IMR-90 (cell line): Measurements from ENCODE around the gene CLTA. TPM values are rescaled to one million over a fixed set of nuclear protein-coding genes. Genes with fewer than 3 reads are reported as not detected.

ENCODE experiments used
- ATAC-seq: fragments of 200-7000 bp; cut with Tn5 transposase; 2 replicates; pipeline ENCODE4 v1.9.1; 2020; ENCODE audit warnings: low read depth, mild to moderate bottlenecking, moderate library complexity
- BruUV-seq: library from RNA; stranded (reverse); fragments of 400-500 nt; replicated peaks from 2 replicates; lab custom pipeline; 2021; lab: Mats Ljungman, UMichigan
- CTCF ChIA-PET: fragments of 300-600 bp; formaldehyde crosslinking; extraction: SDS; loops from one replicate; lab custom pipeline; 2021; ENCODE audit warnings: antibody characterized with exemption; lab: Yijun Ruan, JAX
- POLR2A ChIA-PET: fragments of 300-600 bp; sonication (Branson Sonifier 250); formaldehyde crosslinking; loops from one replicate; lab custom pipeline; 2022; ENCODE audit warnings: antibody characterized with exemption; ENCODE audit not compliant: unreplicated experiment; lab: Charles Lee
- DNase-seq: peaks from one replicate; pipeline ENCODE4 v3.0.0; 2013
- H2AFZ ChIP-seq: replicated peaks from 2 replicates; pipeline ENCODE3; 2013; ENCODE audit warnings: low read length, mild to moderate bottlenecking; ENCODE audit not compliant: poor library complexity
- H2AK5ac ChIP-seq: 2 replicates; pipeline ENCODE4 v1.6.1; 2013; ENCODE audit warnings: low read depth, low read length, inconsistent platforms
- H2AK9ac ChIP-seq: replicated peaks from 2 replicates; pipeline ENCODE3; 2013; ENCODE audit warnings: mild to moderate bottlenecking, low read depth, low read length, moderate library complexity; ENCODE audit not compliant: poor library complexity
- H2BK120ac ChIP-seq: 2 replicates; pipeline ENCODE4 v1.6.1; 2013; ENCODE audit warnings: low read depth, low read length, inconsistent platforms
- H2BK15ac ChIP-seq: 3 replicates; pipeline ENCODE4 v1.6.1; 2013; ENCODE audit warnings: low read depth, low read length, inconsistent platforms
- H2BK20ac ChIP-seq: 2 replicates; pipeline ENCODE4 v1.6.1; 2013; ENCODE audit warnings: low read depth, mild to moderate bottlenecking, inconsistent platforms, low read length, moderate library complexity
- H2BK5ac ChIP-seq: 2 replicates; pipeline ENCODE4 v1.6.1; 2013; ENCODE audit warnings: mild to moderate bottlenecking, low read depth, low read length, inconsistent platforms; ENCODE audit not compliant: poor library complexity, severe bottlenecking
- H3K14ac ChIP-seq: replicated peaks from 2 replicates; pipeline ENCODE4 v1.6.1; 2013; ENCODE audit warnings: low read depth, low read length, inconsistent platforms
- H3K18ac ChIP-seq: 2 replicates; pipeline ENCODE4 v1.6.1; 2013; ENCODE audit warnings: low read depth, low read length, control low read depth
- H3K23ac ChIP-seq: 2 replicates; pipeline ENCODE4 v1.6.1; 2013; ENCODE audit warnings: low read depth, low read length, inconsistent platforms
- H3K27ac ChIP-seq: 2 replicates; pipeline ENCODE4 v1.5.1; 2013; ENCODE audit warnings: mild to moderate bottlenecking, control low read depth, low read length; ENCODE audit not compliant: insufficient read depth
- H3K27me3 ChIP-seq: 2 replicates; pipeline ENCODE4 v1.6.1; 2013; ENCODE audit warnings: low read length; ENCODE audit not compliant: control insufficient read depth, insufficient read depth
- H3K36me3 ChIP-seq: 2 replicates; pipeline ENCODE4 v1.6.1; 2013; ENCODE audit warnings: low read length, mixed read lengths; ENCODE audit not compliant: control insufficient read depth, insufficient read depth
- H3K4ac ChIP-seq: 2 replicates; pipeline ENCODE4 v1.6.1; 2013; ENCODE audit warnings: low read depth, low read length, inconsistent platforms
- H3K4me1 ChIP-seq: 2 replicates; pipeline ENCODE4 v1.6.1; 2013; ENCODE audit warnings: low read length, mixed read lengths; ENCODE audit not compliant: control insufficient read depth, insufficient read depth
- H3K4me2 ChIP-seq: 2 replicates; pipeline ENCODE4 v1.6.1; 2013; ENCODE audit warnings: low read depth, mild to moderate bottlenecking, control low read depth, low read length, moderate library complexity
- H3K4me3 ChIP-seq: 2 replicates; pipeline ENCODE4 v1.5.1; 2013; ENCODE audit warnings: low read depth, mild to moderate bottlenecking, control low read depth, low read length, moderate library complexity; ENCODE audit not compliant: insufficient read depth
- H3K56ac ChIP-seq: 2 replicates; pipeline ENCODE4 v1.6.1; 2013; ENCODE audit warnings: low read length, inconsistent platforms; ENCODE audit not compliant: insufficient read depth; ENCODE audit errors: extremely low read depth
- H3K79me1 ChIP-seq, 2 experiments: 2 replicates each; pipeline ENCODE4 v1.6.1; 2013; ENCODE audit warnings: low read length in 2 of 2, inconsistent platforms in 1 of 2, low read depth in 1 of 2
- H3K9ac ChIP-seq: 2 replicates; pipeline ENCODE4 v1.6.1; 2013; ENCODE audit warnings: low read depth, low read length, control low read depth
- H3K9me1 ChIP-seq: 2 replicates; pipeline ENCODE4 v1.6.1; 2013; ENCODE audit warnings: low read length, inconsistent platforms; ENCODE audit not compliant: insufficient read depth
- H3K9me3 ChIP-seq: 2 replicates; pipeline ENCODE4 v1.6.1; 2013; ENCODE audit warnings: low read length; ENCODE audit not compliant: control insufficient read depth, insufficient read depth
- H4K20me1 ChIP-seq: 2 replicates; pipeline ENCODE4 v1.6.1; 2013; ENCODE audit warnings: low read length, inconsistent platforms; ENCODE audit not compliant: insufficient read depth
- H4K5ac ChIP-seq: 2 replicates; pipeline ENCODE4 v1.6.1; 2013; ENCODE audit warnings: mild to moderate bottlenecking, low read depth, low read length, control low read depth
- H4K8ac ChIP-seq, 2 experiments: 2 replicates each; pipeline ENCODE4 v1.6.1; 2013; ENCODE audit warnings: low read depth in 2 of 2, low read length in 2 of 2, control low read depth in 1 of 2, inconsistent platforms in 1 of 2
- H4K91ac ChIP-seq: 2 replicates; pipeline ENCODE4 v1.6.1; 2013; ENCODE audit warnings: low read depth, low read length, inconsistent platforms; ENCODE audit not compliant: insufficient read depth
- MAFK ChIP-seq: IDR thresholded peaks from 2 replicates; pipeline ENCODE4 v1.6.1; 2012; ENCODE audit warnings: low read depth, low read length, improper control_type of control experiment
- SMC3 ChIP-seq: fragments of 150-350 bp; IDR thresholded peaks from 2 replicates; pipeline ENCODE4 v1.6.1; 2016; ENCODE audit warnings: low read depth, mild to moderate bottlenecking, antibody characterized with exemption, low read length, moderate library complexity
- WGBS, 2 experiments: methylation state at CpG; one replicate each; pipeline versions ENCODE4 v1.1.5 to v1.1.7; 2013; ENCODE audit warnings: missing lambda C conversion rate in 2 of 2; ENCODE audit not compliant: insufficient read length in 1 of 2; ENCODE audit errors: extremely low coverage in 2 of 2; 5-methylcytosine and 5-hydroxymethylcytosine counted together
- dilution Hi-C: fragments of 300-500 bp; cut with HindIII; formaldehyde crosslinking; loops from one replicate; pipeline ENCODE4 v1.14.3; 2018; ENCODE audit warnings: low sequenced_read_pairs; ENCODE audit not compliant: unreplicated experiment
- in situ Hi-C: fragments of 300-500 bp; cut with MboI; formaldehyde crosslinking; loops from 3 replicates; pipeline ENCODE4 v1.14.3; 2019; ENCODE audit warnings: low sequenced_read_pairs, inconsistent platforms, mixed read lengths
- intact Hi-C: fragments of 100-400 bp; cut with micrococcal nuclease; formaldehyde crosslinking; loops from 2 replicates; pipeline ENCODE4 v1.10.0; 2022
- polyA plus RNA-seq, 3 experiments: library from polyadenylated mRNA; depleted of rRNA; stranded (reverse); fragments of >200 nt; gene quantifications; 2 replicates each; pipeline ENCODE4 v1.2.3, GENCODE V29; 2012; ENCODE audit warnings: low replicate concordance in 1 of 3
- total RNA-seq: library from RNA; depleted of rRNA; stranded (reverse); fragments of >200 nt; gene quantifications from 2 replicates; pipeline ENCODE4 v1.2.3, GENCODE V29; 2012

The CLTA gene
- total and polyA plus RNA-seq, 2 of the 4 experiments (the other 2 are of a cell fraction), result 133 to 246 TPM

GRCh38 chr9:36193023-36193422 lies 2.3 kb downstream of the CLTA start:
- no peak overlapping the region for H4K8ac ChIP-seq
- intact Hi-C loops, result loop anchor here (2.0 to 5.0 kb wide), 3 partner anchors 14 to 134 kb away; no protein-coding TSS in a partner anchor
- H2AK5ac ChIP-seq, result peak overlapping the region; percentile 44; the same call in 1 of the 2 replicates
- H4K20me1 ChIP-seq, result peaks cover 56% of the 10 kb centered on the region
- peak overlapping the region; percentile 57; the same call in 1 of the 2 replicates for H3K14ac ChIP-seq
- ChIA-PET POLR2A (interaction anchor here (0.6 kb wide), 1 partner anchor 139 kb away, joined by 3 read pairs; no protein-coding TSS in a partner anchor), CTCF (interaction anchor here (0.5 kb wide), 1 partner anchor 326 kb away, joined by 3 read pairs; no protein-coding TSS in a partner anchor)
- BruUV-seq, result no TSS peak
- H2BK120ac ChIP-seq, result no peak overlapping the region
- 100% methylated on average over 2 of the region's 3 CpGs; no CpG with 5 or more reads in 1 of the 2 experiments for WGBS, 2 experiments
- H2AFZ ChIP-seq, result no peak overlapping the region
- TF ChIP-seq MAFK, result peak; percentile 97
- TF ChIP-seq SMC3, result no peak
- dilution Hi-C loops, result no loop called here
- no peak overlapping the region for H2AK9ac ChIP-seq
- no peak overlapping the region for H2BK20ac ChIP-seq
- H3K4ac ChIP-seq, result no peak overlapping the region
- no peak overlapping the region for H2BK5ac ChIP-seq
- no peak overlapping the region for H4K5ac ChIP-seq
- H3K36me3 ChIP-seq, result peaks cover 6% of the 10 kb centered on the region
- in situ Hi-C loops, result no loop called here
- DNase-seq, result peak; percentile 17
- H3K4me1 ChIP-seq, result peaks cover 11% of the 10 kb centered on the region
- no peak overlapping the region for H3K18ac ChIP-seq
- H3K4me3 ChIP-seq, result peak overlapping the region; percentile 43
- no peaks in the 10 kb centered on the region for H3K9me3 ChIP-seq
- peak overlapping the region; percentile 93 for H3K4me2 ChIP-seq
- peak overlapping the region; percentile 58; the same call in 1 of the 2 replicates for H3K9ac ChIP-seq
- H2BK15ac ChIP-seq, result no peak overlapping the region
- ATAC-seq, result no peak
- no peak overlapping the region for H3K56ac ChIP-seq
- H3K79me1 ChIP-seq, result peaks cover 3 to 58% of the 10 kb centered on the region in 2 experiments; a peak in 3 of 4 replicates
- H3K23ac ChIP-seq, result peak overlapping the region; percentile 87
- no peak overlapping the region for H3K27ac ChIP-seq
- no peak overlapping the region for H4K91ac ChIP-seq
- H3K27me3 ChIP-seq, result no peaks in the 10 kb centered on the region
- peaks cover 14% of the 10 kb centered on the region for H3K9me1 ChIP-seq
